H1 (cell line): ENCODE data around the gene HTR2A. TPM values are rescaled to one million over a fixed set of nuclear protein-coding genes. Genes with fewer than 3 reads are reported as not detected.

Experiments used
- CTCF ChIA-PET: fragments of 300-600 bp; sonication (Branson Sonifier 250); formaldehyde crosslinking; loops from one replicate; lab custom pipeline; 2021; ENCODE audit not compliant: partially characterized antibody; lab: Charles Lee
- POLR2A ChIA-PET: fragments of 300-600 bp; sonication (Branson Sonifier 250); formaldehyde crosslinking; loops from one replicate; lab custom pipeline; 2021; ENCODE audit warnings: inconsistent platforms; ENCODE audit not compliant: partially characterized antibody; lab: Charles Lee
- DNase-seq, 2 experiments: peaks; one replicate each; pipeline versions ENCODE4 v3.0.0 to v3.0.0-alpha.2; 2010 to 2022; ENCODE audit warnings: low spot score in 2 of 2, low read depth in 1 of 2, mixed read lengths in 1 of 2
- FAIRE-seq: peaks from 2 replicates; lab custom pipeline; 2011; peaks lifted over from hg19 to GRCh38; lab: Jason Lieb, UNC
- H2AFZ ChIP-seq: 2 replicates; pipeline ENCODE4 v1.8.1; 2012; ENCODE audit warnings: low read length, inconsistent platforms
- H2AK5ac ChIP-seq: 2 replicates; pipeline ENCODE4 v1.6.1; 2013; ENCODE audit warnings: low read depth, low read length
- H2BK120ac ChIP-seq: replicated peaks from 2 replicates; pipeline ENCODE3; 2013; ENCODE audit warnings: low read depth, low read length, inconsistent platforms
- H2BK12ac ChIP-seq: 2 replicates; pipeline ENCODE4 v1.6.1; 2013; ENCODE audit warnings: low read depth, low read length
- H2BK15ac ChIP-seq: 2 replicates; pipeline ENCODE4 v1.6.1; 2013; ENCODE audit warnings: low read length
- H2BK20ac ChIP-seq: 2 replicates; pipeline ENCODE4 v1.6.1; 2013; ENCODE audit warnings: low read length
- H2BK5ac ChIP-seq: 2 replicates; pipeline ENCODE4 v1.6.1; 2013; ENCODE audit warnings: low read depth, low read length
- H3K14ac ChIP-seq: 2 replicates; pipeline ENCODE4 v1.6.1; 2013; ENCODE audit warnings: inconsistent platforms; ENCODE audit not compliant: insufficient read length
- H3K18ac ChIP-seq: 2 replicates; pipeline ENCODE4 v1.6.1; 2013; ENCODE audit warnings: low read length; ENCODE audit errors: extremely low read depth
- H3K23ac ChIP-seq: 2 replicates; pipeline ENCODE4 v1.6.1; 2013; ENCODE audit warnings: inconsistent platforms; ENCODE audit not compliant: insufficient read length
- H3K23me2 ChIP-seq: 2 replicates; pipeline ENCODE4 v1.6.1; 2013; ENCODE audit warnings: low read depth, low read length
- H3K27ac ChIP-seq: 2 replicates; pipeline ENCODE4 v1.6.1; 2011; ENCODE audit warnings: low read depth, low read length, inconsistent platforms
- H3K27me3 ChIP-seq, 4 experiments: replicated peaks in 1 of 4; 1 replicate in 1 of 4; 2 replicates in 3 of 4; pipeline versions ENCODE4 v1.6.1 to v1.8.1; 2011 to 2013; ENCODE audit warnings: low read length in 3 of 4, mild to moderate bottlenecking in 3 of 4, inconsistent platforms in 2 of 4, mixed read lengths in 2 of 4, moderate library complexity in 1 of 4; ENCODE audit not compliant: control insufficient read depth in 3 of 4, insufficient read depth in 3 of 4; ENCODE audit errors: extremely low read depth in 1 of 4
- H3K36me3 ChIP-seq, 4 experiments: 2 replicates each; pipeline versions ENCODE4 v1.6.1 to v1.8.1; 2011 to 2013; ENCODE audit warnings: mild to moderate bottlenecking in 4 of 4, low read length in 3 of 4, moderate library complexity in 2 of 4, control low read depth in 1 of 4, inconsistent platforms in 1 of 4; ENCODE audit not compliant: insufficient read depth in 4 of 4, control insufficient read depth in 2 of 4
- H3K4ac ChIP-seq: replicated peaks from 2 replicates; pipeline ENCODE3; 2013; ENCODE audit warnings: low read length, low read depth, mixed read lengths, inconsistent platforms; ENCODE audit not compliant: insufficient read length
- H3K4me1 ChIP-seq, 4 experiments: replicated peaks in 1 of 4; 1 replicate in 1 of 4; 2 replicates in 3 of 4; pipeline versions ENCODE4 v1.6.1 to v1.8.1; 2011 to 2013; ENCODE audit warnings: low read length in 3 of 4, inconsistent platforms in 2 of 4, mixed read lengths in 1 of 4; ENCODE audit not compliant: insufficient read depth in 4 of 4, control insufficient read depth in 3 of 4
- H3K4me2 ChIP-seq, 2 experiments: 2 replicates each; pipeline versions ENCODE4 v1.6.1 to v1.8.1; 2011 to 2013; ENCODE audit warnings: low read depth in 2 of 2, low read length in 2 of 2, control low read depth in 1 of 2, inconsistent platforms in 1 of 2, mild to moderate bottlenecking in 1 of 2; ENCODE audit not compliant: insufficient read depth in 1 of 2
- H3K4me3 ChIP-seq, 4 experiments: fragments of 200-600, 300-600 bp in 1 of 4; sonication (generic), shearing (Covaris generic), sonication (Bioruptor Twin) in 1 of 4; 2 replicates each; pipeline versions ENCODE4 v1.5.1 to v1.8.1; 2011 to 2016; ENCODE audit warnings: low read length in 4 of 4, low read depth in 3 of 4, control low read depth in 2 of 4, inconsistent platforms in 2 of 4, mild to moderate bottlenecking in 2 of 4, mixed read lengths in 1 of 4, moderate library complexity in 1 of 4; ENCODE audit not compliant: insufficient read depth in 2 of 4; ENCODE audit errors: extremely low read depth in 1 of 4
- H3K56ac ChIP-seq: replicated peaks from 2 replicates; pipeline ENCODE3; 2013; ENCODE audit warnings: low read depth, mild to moderate bottlenecking, mixed read lengths, low read length, inconsistent platforms; ENCODE audit not compliant: insufficient read length
- H3K79me1 ChIP-seq: 2 replicates; pipeline ENCODE4 v1.6.1; 2013; ENCODE audit warnings: low read depth, low read length, control low read depth
- H3K79me2 ChIP-seq, 2 experiments: 2 replicates each; pipeline versions ENCODE4 v1.6.1 to v1.8.1; 2012 to 2013; ENCODE audit warnings: low read length in 2 of 2, mild to moderate bottlenecking in 2 of 2, inconsistent platforms in 1 of 2; ENCODE audit not compliant: insufficient read depth in 2 of 2, control insufficient read depth in 1 of 2
- H3K9ac ChIP-seq, 4 experiments: replicated peaks in 1 of 4; 1 replicate in 1 of 4; 2 replicates in 3 of 4; pipeline versions ENCODE4 v1.6.1 to v1.8.1; 2011 to 2013; ENCODE audit warnings: low read depth in 3 of 4, low read length in 3 of 4, control low read depth in 2 of 4, mild to moderate bottlenecking in 2 of 4, moderate library complexity in 2 of 4, inconsistent platforms in 1 of 4; ENCODE audit errors: extremely low read depth in 1 of 4
- H3K9me3 ChIP-seq, 2 experiments: 2 replicates each; pipeline versions ENCODE4 v1.6.1 to v1.8.1; 2012 to 2013; ENCODE audit warnings: mild to moderate bottlenecking in 2 of 2, moderate library complexity in 2 of 2, control low read depth in 1 of 2, inconsistent platforms in 1 of 2, low read depth in 1 of 2, low read length in 1 of 2, mixed read lengths in 1 of 2; ENCODE audit not compliant: insufficient read depth in 2 of 2
- H4K20me1 ChIP-seq, 2 experiments: replicated peaks in 1 of 2; 2 replicates each; pipeline versions ENCODE3 to v1.8.1; 2011 to 2013; ENCODE audit warnings: inconsistent platforms in 2 of 2, low read length in 2 of 2, mild to moderate bottlenecking in 1 of 2; ENCODE audit not compliant: insufficient read depth in 2 of 2, control insufficient read depth in 1 of 2
- H4K5ac ChIP-seq: 2 replicates; pipeline ENCODE4 v1.6.1; 2013; ENCODE audit warnings: low read length, low read depth, mixed read lengths, inconsistent platforms; ENCODE audit not compliant: insufficient read length
- H4K8ac ChIP-seq: 2 replicates; pipeline ENCODE4 v1.8.0; 2013; ENCODE audit warnings: mild to moderate bottlenecking, moderate library complexity, low read length, inconsistent platforms; ENCODE audit not compliant: insufficient read depth; ENCODE audit errors: extremely low read depth
- H4K91ac ChIP-seq: replicated peaks from 2 replicates; pipeline ENCODE3; 2013; ENCODE audit warnings: low read length, mixed read lengths, inconsistent platforms; ENCODE audit not compliant: insufficient read length
- CREB1 ChIP-seq: IDR thresholded peaks from 2 replicates; pipeline ENCODE4 v1.6.1; 2012; ENCODE audit warnings: inconsistent platforms
- HDAC2 ChIP-seq, 2 experiments: fragments of 300-600 bp in 1 of 2; sonication (generic) in 1 of 2; IDR thresholded peaks; 2 replicates each; pipeline ENCODE4 v1.6.1; 2011 to 2012; ENCODE audit warnings: low read depth in 2 of 2, low read length in 2 of 2, mild to moderate bottlenecking in 2 of 2, moderate library complexity in 2 of 2, borderline replicate concordance in 1 of 2, inconsistent platforms in 1 of 2
- JUN ChIP-seq: IDR thresholded peaks from 2 replicates; pipeline ENCODE4 v1.6.1; 2011; ENCODE audit warnings: low read depth, mild to moderate bottlenecking, improper control_type of control experiment, low read length
- KDM5A ChIP-seq: fragments of 200-600 bp; IDR thresholded peaks from 2 replicates; pipeline ENCODE4 v1.7.1; 2012; ENCODE audit warnings: mild to moderate bottlenecking, low read length, inconsistent platforms, mixed read lengths
- SIN3A ChIP-seq, 2 experiments: IDR thresholded peaks in 1 of 2; conservative IDR thresholded peaks in 1 of 2; 2 replicates each; pipeline ENCODE4 v1.6.1; 2011 to 2012; ENCODE audit warnings: low read length in 2 of 2, improper control_type of control experiment in 1 of 2, low read depth in 1 of 2, mild to moderate bottlenecking in 1 of 2
- WGBS, 2 experiments: shearing (Covaris generic) in 1 of 2; methylation state at CpG; one replicate each; pipeline versions ENCODE4 v1.1.6 to v1.1.7; 2013 to 2015; ENCODE audit warnings: low lambda C conversion rate in 2 of 2, mixed read lengths in 2 of 2, inconsistent platforms in 1 of 2, low coverage in 1 of 2, missing lambda C conversion rate in 1 of 2; ENCODE audit not compliant: insufficient replicate concordance in 2 of 2, insufficient coverage in 1 of 2, insufficient read length in 1 of 2; ENCODE audit errors: extremely low coverage in 1 of 2, missing lambda C conversion rate in 1 of 2; 5-methylcytosine and 5-hydroxymethylcytosine counted together
- polyA plus RNA-seq, 7 experiments: library from polyadenylated mRNA; depleted of rRNA in 3 of 7; stranded (reverse) in 5 of 7; unstranded in 2 of 7; fragments of >200 nt in 5 of 7; fragments of 200-250 nt in 2 of 7; gene quantifications; 1 replicate in 5 of 7; 2 replicates in 1 of 7; 4 replicates in 1 of 7; pipeline versions ENCODE4 v1.2.1 to v1.2.3, GENCODE V29; 2011 to 2013; ENCODE audit warnings: missing spikeins in 2 of 7, mixed read lengths in 2 of 7
- total RNA-seq: library from RNA; stranded (reverse); fragmentation: NEBNext Ultra II Directional; extraction: Animal tissue kit (Norgen Biotek cat#: 25700); gene quantifications from 2 replicates; pipeline ENCODE4 v1.2.1, GENCODE V29; 2021

Gene HTR2A
- total and polyA plus RNA-seq, 2 of the 8 experiments (the other 6 are each of a cell fraction or from before 2014, with no cell fraction given): not detected

DNA sequence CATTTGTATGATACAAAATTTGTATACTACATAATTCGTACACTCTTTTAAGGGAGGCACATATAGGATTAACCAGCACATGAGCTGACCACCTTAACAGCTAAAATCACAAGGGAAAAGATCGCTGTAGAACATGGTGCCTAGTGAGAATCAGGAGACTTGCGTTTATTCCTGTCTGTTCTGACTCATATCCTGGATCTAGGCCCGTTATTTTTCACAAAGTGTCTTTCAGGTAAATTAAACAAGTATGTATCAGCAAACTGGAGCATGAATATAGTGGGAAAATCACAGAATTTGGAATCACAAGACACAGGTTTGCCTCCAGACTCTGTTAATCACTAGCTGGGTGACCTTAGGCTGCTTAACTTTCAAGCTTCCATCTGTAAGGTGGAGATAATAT, 52.4 kb downstream of the HTR2A start:
- DNase-seq: no peak
- TF ChIP-seq KDM5A (no peak), HDAC2 (IDR thresholded peaks at IDR 0.05; ENCODE audit: borderline replicate concordance in 1 of 2, low read depth in 2 of 2, low read length in 2 of 2) (no peak), JUN (no peak), CREB1 (no peak), SIN3A (conservative IDR thresholded peaks at IDR 0.05 in 1 of 2, IDR thresholded peaks at IDR 0.05 in 1 of 2; ENCODE audit: low read depth in 1 of 2, low read length in 2 of 2) (no peak)
- WGBS, 2 experiments: 83% methylated on average over 4 of the region's 4 CpGs; no CpG with 5 or more reads in 1 of the 2 experiments
- Histone ChIP-seq H3K4me3 (no peak overlapping the region), H2BK15ac (no peak overlapping the region), H4K8ac (no peak overlapping the region), H3K4ac (no peak overlapping the region), H3K56ac (no peak overlapping the region), H3K4me1 (no peaks in the 10 kb centered on the region), H4K91ac (no peak overlapping the region), H2BK120ac (no peak overlapping the region), H3K9me3 (no peaks in the 10 kb centered on the region), H3K79me2 (no peaks in the 10 kb centered on the region), H2BK20ac (no peak overlapping the region), H3K27ac (no peak overlapping the region), H3K18ac (no peak overlapping the region), H3K9ac (no peak overlapping the region), H3K79me1 (no peaks in the 10 kb centered on the region), H3K23ac (no peak overlapping the region), H2AFZ (no peak overlapping the region), H3K4me2 (no peak overlapping the region), H4K5ac (no peak overlapping the region), H3K23me2 (no peaks in the 10 kb centered on the region), H4K20me1 (no peaks in the 10 kb centered on the region), H2BK5ac (no peak overlapping the region), H2AK5ac (no peak overlapping the region), H2BK12ac (no peak overlapping the region), H3K27me3 (no peaks in the 10 kb centered on the region), H3K14ac (no peak overlapping the region), H3K36me3 (no peaks in the 10 kb centered on the region)
- ChIA-PET POLR2A (no interaction called here), CTCF (interaction anchor here (0.7 to 2.3 kb wide), 4 partner anchors 13 to 125 kb away, joined by 3 to 13 read pairs (median 4); no protein-coding TSS in a partner anchor)
- no peak for FAIRE-seq
